Adrenal gland (tissue), 5 donors: Measurements from ENCODE around the gene MYH11.

Experiments
- POLR2A ChIP-seq, 2 donors: fragments of 450-650 bp; IDR thresholded peaks; one replicate each; pipeline ENCODE4 v1.6.1; 2017; ENCODE audit warnings: antibody characterized with exemption in 2 of 2, mild to moderate bottlenecking in 2 of 2, moderate library complexity in 1 of 2
- TF ChIP-seq, protein P1 (sequence below), 6 experiments: fragments of 450-650 bp in 4 of 6; fragments of 200-600 bp in 2 of 6; sonication (generic) in 1 of 6; IDR thresholded peaks; 1 replicate in 5 of 6; 2 replicates in 1 of 6; pipeline versions ENCODE4 v1.5.1 to v1.8.0; 2016 to 2021; ENCODE audit warnings: antibody characterized with exemption in 6 of 6, mild to moderate bottlenecking in 2 of 6, moderate library complexity in 1 of 6
- donor health status: DM: no; HTN: no; CAD: no.

DNA sequence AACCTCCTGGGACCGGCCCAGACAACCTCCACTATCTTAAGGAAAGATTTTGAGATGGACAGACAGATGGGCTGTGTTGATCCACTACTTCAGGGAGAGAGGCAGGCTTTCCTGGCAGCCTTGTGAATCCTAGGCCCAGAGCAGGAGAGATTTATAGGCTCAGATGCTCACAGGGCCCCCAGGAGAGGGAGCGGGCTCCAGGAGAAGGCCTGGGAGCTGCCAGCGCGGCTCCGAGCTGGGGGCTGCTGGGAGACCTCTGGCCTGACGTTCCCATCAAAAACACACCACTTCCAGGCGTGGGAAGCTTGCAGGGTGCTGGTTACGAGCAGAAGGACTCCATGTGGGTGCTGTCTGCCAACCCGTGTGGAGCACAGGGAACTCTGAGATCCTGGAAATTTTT, 53.2 kb downstream of the MYH11 start:
- TF ChIP-seq, protein P1, sequence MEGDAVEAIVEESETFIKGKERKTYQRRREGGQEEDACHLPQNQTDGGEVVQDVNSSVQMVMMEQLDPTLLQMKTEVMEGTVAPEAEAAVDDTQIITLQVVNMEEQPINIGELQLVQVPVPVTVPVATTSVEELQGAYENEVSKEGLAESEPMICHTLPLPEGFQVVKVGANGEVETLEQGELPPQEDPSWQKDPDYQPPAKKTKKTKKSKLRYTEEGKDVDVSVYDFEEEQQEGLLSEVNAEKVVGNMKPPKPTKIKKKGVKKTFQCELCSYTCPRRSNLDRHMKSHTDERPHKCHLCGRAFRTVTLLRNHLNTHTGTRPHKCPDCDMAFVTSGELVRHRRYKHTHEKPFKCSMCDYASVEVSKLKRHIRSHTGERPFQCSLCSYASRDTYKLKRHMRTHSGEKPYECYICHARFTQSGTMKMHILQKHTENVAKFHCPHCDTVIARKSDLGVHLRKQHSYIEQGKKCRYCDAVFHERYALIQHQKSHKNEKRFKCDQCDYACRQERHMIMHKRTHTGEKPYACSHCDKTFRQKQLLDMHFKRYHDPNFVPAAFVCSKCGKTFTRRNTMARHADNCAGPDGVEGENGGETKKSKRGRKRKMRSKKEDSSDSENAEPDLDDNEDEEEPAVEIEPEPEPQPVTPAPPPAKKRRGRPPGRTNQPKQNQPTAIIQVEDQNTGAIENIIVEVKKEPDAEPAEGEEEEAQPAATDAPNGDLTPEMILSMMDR (IDR thresholded peaks at IDR 0.05), result no peak
- TF ChIP-seq POLR2A (IDR thresholded peaks at IDR 0.05), result no peak
